Mammary epithelial cell (primary cell): ENCODE data around the gene GPR139.

Source experiments
- CTCF ChIP-seq, 2 donors: IDR thresholded peaks in 1 of 2; conservative IDR thresholded peaks in 1 of 2; 2 replicates each; pipeline ENCODE4 v1.5.1; 2011 to 2012; ENCODE audit warnings: inconsistent platforms in 2 of 2, low read length in 2 of 2, mild to moderate bottlenecking in 2 of 2, control low read depth in 1 of 2, low read depth in 1 of 2; ENCODE audit not compliant: insufficient read depth in 1 of 2; ENCODE audit errors: extremely low read depth in 1 of 2
- EZH2 ChIP-seq: IDR thresholded peaks from 2 replicates; pipeline ENCODE4 v1.6.1; 2012; ENCODE audit warnings: low read length, inconsistent platforms, borderline replicate concordance

- no peak for TF ChIP-seq CTCF (conservative IDR thresholded peaks at IDR 0.05 in 1 of 2, IDR thresholded peaks at IDR 0.05 in 1 of 2; ENCODE audit: extremely low read depth in 1 of 2, insufficient read depth in 1 of 2, low read depth in 1 of 2, low read length in 2 of 2)
- no peak for TF ChIP-seq EZH2
Observed at GRCh38 chr16:19994466-19995170, 79.1 kb downstream of the GPR139 start.
